PC-3 (cell line): Measurements from ENCODE around the gene SH3PXD2A. TPM values are rescaled to one million over a fixed set of nuclear protein-coding genes. Genes with fewer than 3 reads are reported as not detected.
A peak's percentile ranks its signal among the peaks of the same experiment; 100 is the strongest.

Source experiments
- ATAC-seq: fragments of 200-7000 bp; cut with Tn5 transposase; 2 replicates; pipeline ENCODE4 v1.9.1; 2020; ENCODE audit warnings: mild to moderate bottlenecking, moderate library complexity
- BruUV-seq: library from RNA; stranded (reverse); fragments of 400-500 nt; replicated peaks from 2 replicates; lab custom pipeline; 2021; lab: Mats Ljungman, UMichigan
- CTCF ChIA-PET: fragments of 300-600 bp; sonication (Branson Sonifier 250); formaldehyde crosslinking; loops from one replicate; lab custom pipeline; 2022; ENCODE audit warnings: antibody characterized with exemption; lab: Charles Lee
- POLR2A ChIA-PET: fragments of 300-600 bp; sonication (Branson Sonifier 250); formaldehyde crosslinking; loops from one replicate; lab custom pipeline; 2022; ENCODE audit warnings: antibody characterized with exemption; ENCODE audit not compliant: unreplicated experiment; lab: Charles Lee
- DNase-seq: peaks from one replicate; pipeline ENCODE4 v3.0.0-alpha.2; 2015
- H2AFZ ChIP-seq: fragments of 300-600 bp; sonication (generic); 2 replicates; pipeline ENCODE4 v1.6.0; 2016; ENCODE audit warnings: antibody characterized with exemption, low read length
- H3F3A ChIP-seq: fragments of 300-600 bp; sonication (generic); one replicate; pipeline ENCODE4 v1.6.0; 2017; ENCODE audit warnings: antibody characterized with exemption, low read length, control low read depth, mild to moderate bottlenecking; ENCODE audit not compliant: unreplicated experiment
- H3K27ac ChIP-seq: fragments of 300-600 bp; sonication (generic); 2 replicates; pipeline ENCODE4 v1.5.1; 2016; ENCODE audit warnings: mild to moderate bottlenecking, low read length
- H3K27me3 ChIP-seq: fragments of 300-600 bp; sonication (generic); 2 replicates; pipeline ENCODE4 v1.6.1; 2016; ENCODE audit warnings: low read length, mixed read lengths
- H3K36me3 ChIP-seq: fragments of 300-600 bp; sonication (generic); 2 replicates; pipeline ENCODE4 v1.6.1; 2016; ENCODE audit warnings: low read depth, mixed run types, low read length, mixed read lengths
- H3K4me1 ChIP-seq: fragments of 300-600 bp; sonication (generic); 2 replicates; pipeline ENCODE4 v1.5.1; 2016; ENCODE audit warnings: low read length; ENCODE audit not compliant: insufficient read depth
- H3K4me2 ChIP-seq: fragments of 300-600 bp; sonication (generic); 2 replicates; pipeline ENCODE4 v1.6.0; 2016; ENCODE audit warnings: low read length
- H3K4me3 ChIP-seq: fragments of 300-600 bp; sonication (generic); 2 replicates; pipeline ENCODE4 v1.5.1; 2016; ENCODE audit warnings: mild to moderate bottlenecking, low read length, mixed read lengths
- H3K79me2 ChIP-seq: fragments of 300-600 bp; sonication (generic); 2 replicates; pipeline ENCODE4 v1.6.1; 2017; ENCODE audit warnings: low read length, mixed read lengths
- H3K9ac ChIP-seq: fragments of 300-600 bp; sonication (generic); 2 replicates; pipeline ENCODE4 v1.6.0; 2016; ENCODE audit warnings: mild to moderate bottlenecking, low read length
- H3K9me2 ChIP-seq: fragments of 300-600 bp; sonication (generic); replicated peaks from 2 replicates; pipeline ENCODE4 v1.6.1; 2016; ENCODE audit warnings: mixed run types, low read length, mixed read lengths
- H3K9me3 ChIP-seq: fragments of 300-600 bp; sonication (generic); 2 replicates; pipeline ENCODE4 v1.6.1; 2016; ENCODE audit warnings: low read length, mixed read lengths
- H4K20me1 ChIP-seq: fragments of 300-600 bp; sonication (generic); 2 replicates; pipeline ENCODE4 v1.6.1; 2016; ENCODE audit warnings: low read length, mixed read lengths
- EZH2 ChIP-seq: fragments of 300-600 bp; sonication (generic); IDR thresholded peaks from one replicate; pipeline ENCODE4 v1.6.1; 2017; ENCODE audit warnings: antibody characterized with exemption, mild to moderate bottlenecking, low read length; ENCODE audit not compliant: unreplicated experiment
- EZH2phosphoT487 ChIP-seq: fragments of 300-600 bp; sonication (generic); IDR thresholded peaks from 2 replicates; pipeline ENCODE4 v1.6.1; 2018; ENCODE audit warnings: mild to moderate bottlenecking, antibody characterized with exemption, low read length, borderline replicate concordance
- intact Hi-C: fragments of 100-400 bp; cut with micrococcal nuclease; formaldehyde crosslinking; loops from 2 replicates; pipeline ENCODE4 v1.9.0; 2023
- total RNA-seq: library from RNA; depleted of rRNA; stranded (reverse); fragments of >200 nt; gene quantifications from 2 replicates; pipeline ENCODE4 v1.2.3, GENCODE V29; 2014
- TF ChIP-seq, protein P1 (sequence below): fragments of 300-600 bp; sonication (generic); conservative IDR thresholded peaks from 2 replicates; pipeline ENCODE4 v1.5.1; 2017; ENCODE audit warnings: antibody characterized with exemption, low read depth, mild to moderate bottlenecking, low read length

SH3PXD2A gene
- total RNA-seq, 1 experiment from 2014 or later = 3.4 TPM

DNA sequence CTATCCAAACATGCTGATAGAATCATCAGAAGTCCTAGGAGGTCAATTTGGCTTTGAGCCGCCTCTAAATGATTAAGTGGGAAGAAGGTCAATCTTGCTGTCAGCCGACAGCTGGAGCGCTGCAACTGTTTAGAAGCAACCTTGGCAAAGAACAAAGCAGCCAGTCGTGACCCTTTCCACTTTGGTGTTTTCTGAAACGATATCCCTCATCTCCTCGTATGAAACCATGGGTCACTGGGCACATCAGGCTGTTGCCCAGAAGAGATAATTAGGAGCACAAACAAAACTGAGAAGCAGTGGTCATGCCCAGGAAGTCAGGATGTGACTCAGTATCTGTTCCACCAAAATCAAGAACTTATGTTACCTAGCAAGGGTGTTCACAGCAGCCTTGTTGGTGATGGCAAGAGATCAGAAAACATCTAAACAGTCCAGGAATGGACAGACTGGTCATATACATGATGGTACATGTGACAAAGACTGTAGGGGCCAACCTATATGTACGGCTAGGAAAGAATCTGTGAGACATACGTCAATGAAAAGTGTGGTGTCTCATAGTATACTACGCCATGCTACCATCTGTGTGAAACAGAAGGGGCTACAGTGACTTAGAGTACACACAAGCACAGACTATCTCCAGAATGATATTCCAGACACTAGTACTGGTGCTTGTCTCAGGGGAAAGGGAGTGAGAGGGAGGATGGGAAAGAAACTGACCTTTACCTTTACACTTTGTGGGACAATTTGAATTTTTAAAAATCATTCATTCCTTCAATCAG lies 40.2 kb upstream of the SH3PXD2A start:
- peak; percentile 78 for ATAC-seq

DNA sequence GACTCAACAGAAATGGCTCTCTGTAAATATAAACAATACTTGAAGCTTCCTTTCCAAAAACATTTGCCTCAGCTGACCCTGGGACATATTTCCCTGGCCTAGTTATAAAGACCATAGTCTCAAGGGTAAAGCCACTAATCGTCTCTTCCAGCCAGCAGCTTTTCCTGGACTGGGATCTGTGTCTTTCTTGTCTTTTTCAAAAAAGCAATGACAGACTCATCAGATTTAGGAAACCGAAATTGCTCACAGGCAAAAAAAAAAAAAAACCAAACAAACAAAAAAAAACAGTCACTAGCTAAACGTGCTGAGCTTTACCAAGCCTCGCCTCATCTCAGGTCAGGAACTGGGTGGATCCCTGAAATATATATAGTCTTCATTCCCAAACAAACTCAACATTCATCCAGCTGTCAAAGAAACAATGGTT lies 39.1 kb upstream of the SH3PXD2A start:
- TF ChIP-seq EZH2phosphoT487 (no peak), EZH2 (no peak)
- TF ChIP-seq, protein P1, sequence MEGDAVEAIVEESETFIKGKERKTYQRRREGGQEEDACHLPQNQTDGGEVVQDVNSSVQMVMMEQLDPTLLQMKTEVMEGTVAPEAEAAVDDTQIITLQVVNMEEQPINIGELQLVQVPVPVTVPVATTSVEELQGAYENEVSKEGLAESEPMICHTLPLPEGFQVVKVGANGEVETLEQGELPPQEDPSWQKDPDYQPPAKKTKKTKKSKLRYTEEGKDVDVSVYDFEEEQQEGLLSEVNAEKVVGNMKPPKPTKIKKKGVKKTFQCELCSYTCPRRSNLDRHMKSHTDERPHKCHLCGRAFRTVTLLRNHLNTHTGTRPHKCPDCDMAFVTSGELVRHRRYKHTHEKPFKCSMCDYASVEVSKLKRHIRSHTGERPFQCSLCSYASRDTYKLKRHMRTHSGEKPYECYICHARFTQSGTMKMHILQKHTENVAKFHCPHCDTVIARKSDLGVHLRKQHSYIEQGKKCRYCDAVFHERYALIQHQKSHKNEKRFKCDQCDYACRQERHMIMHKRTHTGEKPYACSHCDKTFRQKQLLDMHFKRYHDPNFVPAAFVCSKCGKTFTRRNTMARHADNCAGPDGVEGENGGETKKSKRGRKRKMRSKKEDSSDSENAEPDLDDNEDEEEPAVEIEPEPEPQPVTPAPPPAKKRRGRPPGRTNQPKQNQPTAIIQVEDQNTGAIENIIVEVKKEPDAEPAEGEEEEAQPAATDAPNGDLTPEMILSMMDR = no peak
- peak overlapping the region; percentile 12; the same call in 1 of the 2 replicates for H3K4me3 ChIP-seq
- POLR2A ChIA-PET = interaction anchor here (0.6 to 0.8 kb wide), 5 partner anchors 8 to 136 kb away, joined by 3 to 7 read pairs (median 6); no protein-coding TSS in a partner anchor
- H3K4me1 ChIP-seq = peaks cover 63% of the 10 kb centered on the region
- no peaks in the 10 kb centered on the region for H3K9me2 ChIP-seq
- no peaks in the 10 kb centered on the region for H3K79me2 ChIP-seq
- peak overlapping the region; percentile 98 for H3K27ac ChIP-seq
- no peaks in the 10 kb centered on the region for H4K20me1 ChIP-seq
- peak overlapping the region; percentile 77 for H3K9ac ChIP-seq
- H3K9me3 ChIP-seq = no peaks in the 10 kb centered on the region
- BruUV-seq = no TSS peak
- H3K4me2 ChIP-seq = peak overlapping the region; percentile 55
- DNase-seq (peak; percentile 31), ATAC-seq (peak; percentile 7; the same call in 1 of the 2 replicates)
- no peaks in the 10 kb centered on the region for H3K27me3 ChIP-seq
- intact Hi-C loops = loop anchor here (2.0 kb wide), 2 partner anchors 22 to 76 kb away; no protein-coding TSS in a partner anchor
- CTCF ChIA-PET = interaction anchor here (0.6 to 0.7 kb wide), 3 partner anchors 75 to 185 kb away, joined by 6 to 14 read pairs (median 9); no protein-coding TSS in a partner anchor
- H3K36me3 ChIP-seq = peaks cover 14% of the 10 kb centered on the region
- peaks cover 8% of the 10 kb centered on the region for H3F3A ChIP-seq
- no peak overlapping the region for H2AFZ ChIP-seq

More for the DNA sequence above, 40.2 kb upstream of the SH3PXD2A start:
- DNase-seq = peak; percentile 77
- Histone ChIP-seq H3F3A (peaks cover 7% of the 10 kb centered on the region), H3K79me2 (no peaks in the 10 kb centered on the region), H3K9me2 (no peaks in the 10 kb centered on the region), H3K27me3 (no peaks in the 10 kb centered on the region), H4K20me1 (no peaks in the 10 kb centered on the region), H3K9me3 (no peaks in the 10 kb centered on the region), H3K4me3 (peak overlapping the region; percentile 12; the same call in 1 of the 2 replicates), H3K9ac (peak overlapping the region; percentile 81), H3K36me3 (peaks cover 17% of the 10 kb centered on the region), H2AFZ (no peak overlapping the region), H3K4me2 (peak overlapping the region; percentile 55), H3K27ac (peak overlapping the region; percentile 98), H3K4me1 (peaks cover 54% of the 10 kb centered on the region)
- BruUV-seq = no TSS peak
- intact Hi-C loops = loop anchor here (1.0 to 2.0 kb wide), 3 partner anchors 13 to 75 kb away; no protein-coding TSS in a partner anchor
- ChIA-PET POLR2A (interaction anchor here (0.6 to 0.8 kb wide), 3 partner anchors 13 to 110 kb away, joined by 3 to 14 read pairs (median 7); no protein-coding TSS in a partner anchor), CTCF (no interaction called here)
- TF ChIP-seq EZH2phosphoT487 (no peak), EZH2 (no peak)
- TF ChIP-seq, protein P1 = no peak
